Liver (tissue), 3 donors: Measurements from ENCODE around the gene IGHMBP2.

Source experiments
- CTCF ChIP-seq: fragments of 150-350 bp; IDR thresholded peaks from 2 replicates; pipeline ENCODE4 v1.5.1; 2017; ENCODE audit warnings: improper control_type of control experiment, low read depth, low read length; ENCODE audit not compliant: missing input control
- HNF4A ChIP-seq, 2 donors: conservative IDR thresholded peaks; 2 replicates each; pipeline ENCODE4 v1.6.1; 2016; ENCODE audit warnings: antibody characterized with exemption in 2 of 2, mild to moderate bottlenecking in 2 of 2
- JUND ChIP-seq, 2 donors: IDR thresholded peaks; 2 replicates each; pipeline ENCODE4 v1.6.1; 2016; ENCODE audit warnings: antibody characterized with exemption in 2 of 2
- MAX ChIP-seq: IDR thresholded peaks from 2 replicates; pipeline ENCODE4 v1.6.1; 2016; ENCODE audit warnings: antibody characterized with exemption
- RAD21 ChIP-seq, 2 donors: IDR thresholded peaks; 2 replicates each; pipeline ENCODE4 v1.6.1; 2016; ENCODE audit warnings: antibody characterized with exemption in 2 of 2, mild to moderate bottlenecking in 2 of 2
- REST ChIP-seq: IDR thresholded peaks from 2 replicates; pipeline ENCODE4 v1.6.1; 2016; ENCODE audit warnings: antibody characterized with exemption, mild to moderate bottlenecking
- RXRA ChIP-seq, 2 donors: IDR thresholded peaks; 2 replicates each; pipeline ENCODE4 v1.6.1; 2017 to 2018; ENCODE audit warnings: antibody characterized with exemption in 2 of 2, mild to moderate bottlenecking in 1 of 2
- TAF1 ChIP-seq: conservative IDR thresholded peaks from 2 replicates; pipeline ENCODE4 v1.6.1; 2016; ENCODE audit warnings: antibody characterized with exemption, mild to moderate bottlenecking
- YY1 ChIP-seq: IDR thresholded peaks from 2 replicates; pipeline ENCODE4 v1.6.1; 2016; ENCODE audit warnings: antibody characterized with exemption, mild to moderate bottlenecking
- donor health status: healthy.
- donor health status: healthy.

GRCh38 chr11:68973219-68973618, 69.5 kb downstream of the IGHMBP2 start:
- TF ChIP-seq CTCF (no peak), MAX (no peak), HNF4A (conservative IDR thresholded peaks at IDR 0.05) (no peak), RAD21 (IDR thresholded peaks at IDR 0.05) (no peak), YY1 (no peak), TAF1 (no peak), JUND (IDR thresholded peaks at IDR 0.05) (no peak), REST (no peak), RXRA (IDR thresholded peaks at IDR 0.05) (no peak)
